ENCODE data around the gene IGSF6. TPM values are rescaled to one million over a fixed set of nuclear protein-coding genes. Genes with fewer than 3 reads are reported as not detected.
A peak's percentile ranks its signal among the peaks of the same experiment; 100 is the strongest.
"Not testable (repeated sequence)": the region's sequence is repeated elsewhere in the genome, so short reads cannot be mapped to it uniquely, and the experiment has no call there.

The IGSF6 gene
- polyA plus RNA-seq, 1 donor: 7.4 TPM

- not testable (repeated sequence) for DNase-seq; H3K27me3 ChIP-seq (ENCODE audit: control insufficient read depth, insufficient read depth, low read length); H3K36me3 ChIP-seq (ENCODE audit: control insufficient read depth, insufficient read depth, low read length); H3K4me3 ChIP-seq (ENCODE audit: low read length); H3K4me1 ChIP-seq (ENCODE audit: control insufficient read depth, insufficient read depth, low read length); H3K9me3 ChIP-seq (ENCODE audit: control insufficient read depth, low read depth, low read length); H3K27ac ChIP-seq (ENCODE audit: low read length)
- WGBS (ENCODE audit: insufficient coverage, low lambda C conversion rate): no CpG with 5 or more reads among the region's 5 CpGs
Observed at GRCh38 chr16:21680714-21681113, 28.3 kb upstream of the IGSF6 start.

- H3K9me3 ChIP-seq (ENCODE audit: control insufficient read depth, low read depth, low read length); H3K4me3 ChIP-seq (ENCODE audit: low read length); H3K27ac ChIP-seq (ENCODE audit: low read length); H3K36me3 ChIP-seq (ENCODE audit: control insufficient read depth, insufficient read depth, low read length); H3K4me1 ChIP-seq (ENCODE audit: control insufficient read depth, insufficient read depth, low read length); H3K27me3 ChIP-seq (ENCODE audit: control insufficient read depth, insufficient read depth, low read length); DNase-seq: not testable (repeated sequence)
- 90% methylated on average over 2 of the region's 4 CpGs for WGBS (ENCODE audit: insufficient coverage, low lambda C conversion rate)
Observed at GRCh38 chr16:21674456-21674855, 22.0 kb upstream of the IGSF6 start.

- H3K9me3 ChIP-seq (ENCODE audit: control insufficient read depth, low read depth, low read length): no peaks in the 10 kb centered on the region
- no peaks in the 10 kb centered on the region for H3K4me1 ChIP-seq (ENCODE audit: control insufficient read depth, insufficient read depth, low read length)
- no peaks in the 10 kb centered on the region for H3K27me3 ChIP-seq (ENCODE audit: control insufficient read depth, insufficient read depth, low read length)
- DNase-seq: no peak
- no peak overlapping the region for H3K4me3 ChIP-seq (ENCODE audit: low read length)
- WGBS (ENCODE audit: insufficient coverage, low lambda C conversion rate): 40% methylated on average over 1 of the region's 3 CpGs
- no peak overlapping the region for H3K27ac ChIP-seq (ENCODE audit: low read length)
- H3K36me3 ChIP-seq (ENCODE audit: control insufficient read depth, insufficient read depth, low read length): no peaks in the 10 kb centered on the region
Observed at GRCh38 chr16:21673469-21673868, 21.1 kb upstream of the IGSF6 start.

- no peaks in the 10 kb centered on the region for H3K9me3 ChIP-seq (ENCODE audit: control insufficient read depth, low read depth, low read length)
- no peaks in the 10 kb centered on the region for H3K4me1 ChIP-seq (ENCODE audit: control insufficient read depth, insufficient read depth, low read length)
- H3K27me3 ChIP-seq (ENCODE audit: control insufficient read depth, insufficient read depth, low read length): peaks cover 9% of the 10 kb centered on the region
- no peak overlapping the region for H3K4me3 ChIP-seq (ENCODE audit: low read length)
- no peaks in the 10 kb centered on the region for H3K36me3 ChIP-seq (ENCODE audit: control insufficient read depth, insufficient read depth, low read length)
- 80% methylated on average over 1 of the region's 3 CpGs for WGBS (ENCODE audit: insufficient coverage, low lambda C conversion rate)
- H3K27ac ChIP-seq (ENCODE audit: low read length): no peak overlapping the region
- no peak for DNase-seq
Observed at GRCh38 chr16:21667575-21667974, 15.2 kb upstream of the IGSF6 start.

- no peaks in the 10 kb centered on the region for H3K9me3 ChIP-seq (ENCODE audit: control insufficient read depth, low read depth, low read length)
- H3K27me3 ChIP-seq (ENCODE audit: control insufficient read depth, insufficient read depth, low read length): peaks cover 9% of the 10 kb centered on the region
- no CpG with 5 or more reads among the region's 3 CpGs for WGBS (ENCODE audit: insufficient coverage, low lambda C conversion rate)
- H3K4me3 ChIP-seq (ENCODE audit: low read length): no peak overlapping the region
- no peak overlapping the region for H3K27ac ChIP-seq (ENCODE audit: low read length)
- H3K4me1 ChIP-seq (ENCODE audit: control insufficient read depth, insufficient read depth, low read length): no peaks in the 10 kb centered on the region
- DNase-seq: no peak
- no peaks in the 10 kb centered on the region for H3K36me3 ChIP-seq (ENCODE audit: control insufficient read depth, insufficient read depth, low read length)
Observed at GRCh38 chr16:21666772-21667171, 14.4 kb upstream of the IGSF6 start.

- Histone ChIP-seq H3K4me3 (ENCODE audit: low read length) (no peak overlapping the region), H3K36me3 (ENCODE audit: control insufficient read depth, insufficient read depth, low read length) (no peaks in the 10 kb centered on the region), H3K9me3 (ENCODE audit: control insufficient read depth, low read depth, low read length) (no peaks in the 10 kb centered on the region), H3K27me3 (ENCODE audit: control insufficient read depth, insufficient read depth, low read length) (peaks cover 9% of the 10 kb centered on the region), H3K4me1 (ENCODE audit: control insufficient read depth, insufficient read depth, low read length) (no peaks in the 10 kb centered on the region), H3K27ac (ENCODE audit: low read length) (no peak overlapping the region)
- DNase-seq: no peak
- WGBS (ENCODE audit: insufficient coverage, low lambda C conversion rate): no CpG with 5 or more reads among the region's 10 CpGs
Observed at GRCh38 chr16:21664801-21665492, 12.5 kb upstream of the IGSF6 start.

GRCh38 chr16:21663889-21664647 lies 11.7 kb upstream of the IGSF6 start, which contains the start of gene OTOA:
Gene OTOA (plus strand): TSS chr16:21663968. CDS start chr16:21678515, 14,547 bp downstream.
- peak in 1 of 2 donors; percentile 27 for DNase-seq
- 71% methylated on average over 1 of the region's 45 CpGs for WGBS (ENCODE audit: insufficient coverage, low lambda C conversion rate)
- H3K27ac ChIP-seq (ENCODE audit: low read length): no peak within 1 kb of the TSS
- peaks cover 9% of the 10 kb centered on the region for H3K27me3 ChIP-seq (ENCODE audit: control insufficient read depth, insufficient read depth, low read length)
- no peaks in the 10 kb centered on the region for H3K36me3 ChIP-seq (ENCODE audit: control insufficient read depth, insufficient read depth, low read length)
- H3K4me3 ChIP-seq (ENCODE audit: low read length): no peak within 1 kb of the TSS
- no peaks in the 10 kb centered on the region for H3K4me1 ChIP-seq (ENCODE audit: control insufficient read depth, insufficient read depth, low read length)
- no peaks in the 10 kb centered on the region for H3K9me3 ChIP-seq (ENCODE audit: control insufficient read depth, low read depth, low read length)

- Histone ChIP-seq H3K4me1 (ENCODE audit: control insufficient read depth, insufficient read depth, low read length) (no peaks in the 10 kb centered on the region), H3K4me3 (ENCODE audit: low read length) (no peak overlapping the region), H3K9me3 (ENCODE audit: control insufficient read depth, low read depth, low read length) (no peaks in the 10 kb centered on the region), H3K27me3 (ENCODE audit: control insufficient read depth, insufficient read depth, low read length) (peaks cover 4% of the 10 kb centered on the region), H3K27ac (ENCODE audit: low read length) (no peak overlapping the region), H3K36me3 (ENCODE audit: control insufficient read depth, insufficient read depth, low read length) (peaks cover 20% of the 10 kb centered on the region)
- no peak for DNase-seq
- WGBS (ENCODE audit: insufficient coverage, low lambda C conversion rate): 93% methylated on average over 2 of the region's 4 CpGs
Observed at GRCh38 chr16:21659124-21659523, 6.7 kb upstream of the IGSF6 start.

GRCh38 chr16:21656795-21657768 lies 4.7 kb upstream of the IGSF6 start:
- Histone ChIP-seq H3K4me3 (ENCODE audit: low read length) (no peak overlapping the region), H3K4me1 (ENCODE audit: control insufficient read depth, insufficient read depth, low read length) (no peaks in the 10 kb centered on the region), H3K27ac (ENCODE audit: low read length) (no peak overlapping the region), H3K36me3 (ENCODE audit: control insufficient read depth, insufficient read depth, low read length) (peaks cover 23% of the 10 kb centered on the region), H3K27me3 (ENCODE audit: control insufficient read depth, insufficient read depth, low read length) (no peaks in the 10 kb centered on the region), H3K9me3 (ENCODE audit: control insufficient read depth, low read depth, low read length) (no peaks in the 10 kb centered on the region)
- no CpG with 5 or more reads among the region's 4 CpGs for WGBS (ENCODE audit: insufficient coverage, low lambda C conversion rate)
- peak; percentile 24 to 37 for DNase-seq

GRCh38 chr16:21654881-21655280 lies 2.5 kb upstream of the IGSF6 start:
- Histone ChIP-seq H3K27me3 (ENCODE audit: control insufficient read depth, insufficient read depth, low read length) (no peaks in the 10 kb centered on the region), H3K9me3 (ENCODE audit: control insufficient read depth, low read depth, low read length) (no peaks in the 10 kb centered on the region), H3K4me1 (ENCODE audit: control insufficient read depth, insufficient read depth, low read length) (no peaks in the 10 kb centered on the region), H3K4me3 (ENCODE audit: low read length) (no peak overlapping the region), H3K36me3 (ENCODE audit: control insufficient read depth, insufficient read depth, low read length) (peaks cover 24% of the 10 kb centered on the region), H3K27ac (ENCODE audit: low read length) (no peak overlapping the region)
- WGBS (ENCODE audit: insufficient coverage, low lambda C conversion rate): no CpG with 5 or more reads among the region's 2 CpGs
- no peak for DNase-seq
